IPS-18c (cell line): ENCODE results near the gene SHD.

Experiments used
- H3K4me3 ChIP-seq: 2 replicates; pipeline ENCODE4 v1.7.0; 2013; ENCODE audit warnings: low read depth, mild to moderate bottlenecking, low read length, moderate library complexity; ENCODE audit not compliant: insufficient read depth
- H3K9me3 ChIP-seq: one replicate; pipeline ENCODE4 v1.6.1; 2013; ENCODE audit warnings: mild to moderate bottlenecking, low read length, moderate library complexity; ENCODE audit not compliant: control insufficient read depth, insufficient read depth

The SHD gene

GRCh38 chr19:4288091-4288777, 9.2 kb downstream of the SHD start:
- H3K9me3 ChIP-seq = no peaks in the 10 kb centered on the region
- H3K4me3 ChIP-seq = no peak overlapping the region

GRCh38 chr19:4291184-4291732, 12.2 kb downstream of the SHD start:
- no peak overlapping the region for H3K4me3 ChIP-seq
- no peaks in the 10 kb centered on the region for H3K9me3 ChIP-seq

GRCh38 chr19:4292515-4292914, 13.4 kb downstream of the SHD start:
- H3K4me3 ChIP-seq = no peak overlapping the region

GRCh38 chr19:4294389-4294788, 15.3 kb downstream of the SHD start:
- Histone ChIP-seq H3K9me3 (no peaks in the 10 kb centered on the region), H3K4me3 (no peak overlapping the region)

More at GRCh38 chr19:4292515-4292914, 13.4 kb downstream of the SHD start:
- no peaks in the 10 kb centered on the region for H3K9me3 ChIP-seq

GRCh38 chr19:4295972-4296771, 17.1 kb downstream of the SHD start:
- H3K9me3 ChIP-seq = no peaks in the 10 kb centered on the region
- H3K4me3 ChIP-seq = no peak overlapping the region

- Histone ChIP-seq H3K4me3 (no peak overlapping the region), H3K9me3 (no peaks in the 10 kb centered on the region)
Measured at GRCh38 chr19:4297901-4298809, 19.1 kb downstream of the SHD start.

GRCh38 chr19:4298810-4299550, 19.9 kb downstream of the SHD start:
- Histone ChIP-seq H3K9me3 (no peaks in the 10 kb centered on the region), H3K4me3 (no peak overlapping the region)

GRCh38 chr19:4300589-4300988, 21.5 kb downstream of the SHD start:
- no peaks in the 10 kb centered on the region for H3K9me3 ChIP-seq
- H3K4me3 ChIP-seq = no peak overlapping the region

GRCh38 chr19:4301590-4302242, 22.6 kb downstream of the SHD start:
- H3K9me3 ChIP-seq = no peaks in the 10 kb centered on the region
- H3K4me3 ChIP-seq = no peak overlapping the region

- Histone ChIP-seq H3K9me3 (no peaks in the 10 kb centered on the region), H3K4me3 (no peak within 1 kb of the TSS)
Measured at GRCh38 chr19:4302243-4302640, 23.2 kb downstream of the SHD start, which contains the start of gene TMIGD2. Gene TMIGD2 (minus strand): TSS chr19:4302389. CDS start chr19:4302385, 4 bp downstream.

- no peak overlapping the region; the same call in 1 of the 2 replicates for H3K4me3 ChIP-seq
- H3K9me3 ChIP-seq = no peaks in the 10 kb centered on the region
Measured at GRCh38 chr19:4303819-4304537, 24.9 kb downstream of the SHD start.

- Histone ChIP-seq H3K4me3 (peak within 1 kb of the TSS; percentile 40; the same call in 1 of the 2 replicates), H3K9me3 (no peaks in the 10 kb centered on the region)
Measured at GRCh38 chr19:4304538-4305256, 25.6 kb downstream of the SHD start, which contains the start of gene FSD1. Gene FSD1 (plus strand): TSS chr19:4304598. CDS start chr19:4304747, 149 bp downstream.

GRCh38 chr19:4305257-4305612, 26.2 kb downstream of the SHD start:
- H3K9me3 ChIP-seq = no peaks in the 10 kb centered on the region
- peak overlapping the region; percentile 34; the same call in 1 of the 2 replicates for H3K4me3 ChIP-seq

GRCh38 chr19:4305659-4306058, 26.6 kb downstream of the SHD start:
- Histone ChIP-seq H3K4me3 (no peak overlapping the region; the same call in 1 of the 2 replicates), H3K9me3 (no peaks in the 10 kb centered on the region)
